NB4 (cell line): Measurements from ENCODE around the gene DAPK1.

Experiments used
- DNase-seq: peaks from one replicate; pipeline ENCODE4 v3.0.0; 2010; ENCODE audit warnings: low read depth
- H3K4me3 ChIP-seq: one replicate; pipeline ENCODE4 v1.5.1; 2011; ENCODE audit warnings: mild to moderate bottlenecking, low read depth, low read length, moderate library complexity
- MYC ChIP-seq: IDR thresholded peaks from 2 replicates; pipeline ENCODE4 v1.6.1; 2011; ENCODE audit warnings: low read depth, low read length
- POLR2A ChIP-seq: IDR thresholded peaks from 2 replicates; pipeline ENCODE4 v1.6.1; 2011; ENCODE audit warnings: mild to moderate bottlenecking; ENCODE audit not compliant: insufficient read length; ENCODE audit errors: extremely low read depth
- TF ChIP-seq, protein P1 (sequence below): IDR thresholded peaks from 2 replicates; pipeline ENCODE4 v1.6.1; 2011; ENCODE audit warnings: low read depth, low read length
- TF ChIP-seq, protein P2 (sequence below): IDR thresholded peaks from one replicate; pipeline ENCODE4 v1.5.1; 2012; ENCODE audit warnings: low read depth, low read length

DAPK1 gene

DNA sequence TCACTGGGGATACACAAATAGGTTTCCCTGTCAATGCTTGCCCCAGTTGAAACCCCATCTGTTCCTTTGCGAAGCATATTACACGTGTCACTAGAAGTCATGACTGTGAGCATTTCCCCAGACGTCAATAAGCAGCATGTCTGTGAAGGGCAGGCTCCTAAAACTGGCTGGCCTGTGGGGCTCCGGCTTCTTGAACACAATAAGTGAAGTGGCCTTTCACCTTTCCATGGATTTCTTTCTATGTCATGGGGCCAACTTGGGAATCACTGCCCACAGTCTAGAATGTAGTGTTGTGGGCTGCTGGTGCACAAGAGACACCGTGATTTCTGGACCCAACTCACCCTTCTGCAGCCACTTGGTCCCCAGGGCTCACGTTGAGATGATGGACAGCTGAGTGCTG, 167.8 kb downstream of the DAPK1 start:
- no peak overlapping the region for H3K4me3 ChIP-seq
- no peak for DNase-seq
- TF ChIP-seq, protein P1, sequence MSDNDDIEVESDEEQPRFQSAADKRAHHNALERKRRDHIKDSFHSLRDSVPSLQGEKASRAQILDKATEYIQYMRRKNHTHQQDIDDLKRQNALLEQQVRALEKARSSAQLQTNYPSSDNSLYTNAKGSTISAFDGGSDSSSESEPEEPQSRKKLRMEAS = no peak
- TF ChIP-seq POLR2A = no peak
- TF ChIP-seq, protein P2, sequence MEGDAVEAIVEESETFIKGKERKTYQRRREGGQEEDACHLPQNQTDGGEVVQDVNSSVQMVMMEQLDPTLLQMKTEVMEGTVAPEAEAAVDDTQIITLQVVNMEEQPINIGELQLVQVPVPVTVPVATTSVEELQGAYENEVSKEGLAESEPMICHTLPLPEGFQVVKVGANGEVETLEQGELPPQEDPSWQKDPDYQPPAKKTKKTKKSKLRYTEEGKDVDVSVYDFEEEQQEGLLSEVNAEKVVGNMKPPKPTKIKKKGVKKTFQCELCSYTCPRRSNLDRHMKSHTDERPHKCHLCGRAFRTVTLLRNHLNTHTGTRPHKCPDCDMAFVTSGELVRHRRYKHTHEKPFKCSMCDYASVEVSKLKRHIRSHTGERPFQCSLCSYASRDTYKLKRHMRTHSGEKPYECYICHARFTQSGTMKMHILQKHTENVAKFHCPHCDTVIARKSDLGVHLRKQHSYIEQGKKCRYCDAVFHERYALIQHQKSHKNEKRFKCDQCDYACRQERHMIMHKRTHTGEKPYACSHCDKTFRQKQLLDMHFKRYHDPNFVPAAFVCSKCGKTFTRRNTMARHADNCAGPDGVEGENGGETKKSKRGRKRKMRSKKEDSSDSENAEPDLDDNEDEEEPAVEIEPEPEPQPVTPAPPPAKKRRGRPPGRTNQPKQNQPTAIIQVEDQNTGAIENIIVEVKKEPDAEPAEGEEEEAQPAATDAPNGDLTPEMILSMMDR = no peak
- no peak for TF ChIP-seq MYC

DNA sequence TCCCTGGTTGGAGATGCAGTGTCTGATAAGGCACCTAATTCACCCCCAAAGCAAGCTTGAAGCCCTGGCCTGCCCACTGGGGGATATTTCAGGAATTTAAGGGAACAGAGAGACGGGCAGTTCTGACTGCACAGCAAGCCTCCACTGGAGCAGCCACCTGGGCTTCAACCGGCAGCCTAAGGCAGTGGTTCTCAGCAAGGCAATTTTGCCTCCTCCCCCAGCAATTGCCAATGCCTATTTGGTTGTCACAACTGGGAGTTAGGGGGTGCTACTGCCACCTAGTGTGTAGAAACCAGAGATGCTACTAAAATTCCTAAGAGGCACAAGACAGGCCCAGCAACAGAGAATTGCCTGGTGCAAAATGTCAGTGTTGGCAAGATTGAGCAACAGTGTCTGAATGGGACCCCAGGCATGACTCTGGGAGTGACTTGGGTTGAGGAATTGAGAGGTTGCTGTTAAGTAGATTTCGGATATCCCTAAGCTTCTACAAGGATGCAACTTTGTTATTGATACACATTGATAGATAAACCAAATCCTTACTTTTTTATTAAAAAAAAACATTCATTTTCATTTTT, 169.6 kb downstream of the DAPK1 start:
- TF ChIP-seq, protein P1 = no peak
- TF ChIP-seq MYC = no peak
- TF ChIP-seq, protein P2 = peak; percentile 32
- peak; percentile 57 for DNase-seq

DNA sequence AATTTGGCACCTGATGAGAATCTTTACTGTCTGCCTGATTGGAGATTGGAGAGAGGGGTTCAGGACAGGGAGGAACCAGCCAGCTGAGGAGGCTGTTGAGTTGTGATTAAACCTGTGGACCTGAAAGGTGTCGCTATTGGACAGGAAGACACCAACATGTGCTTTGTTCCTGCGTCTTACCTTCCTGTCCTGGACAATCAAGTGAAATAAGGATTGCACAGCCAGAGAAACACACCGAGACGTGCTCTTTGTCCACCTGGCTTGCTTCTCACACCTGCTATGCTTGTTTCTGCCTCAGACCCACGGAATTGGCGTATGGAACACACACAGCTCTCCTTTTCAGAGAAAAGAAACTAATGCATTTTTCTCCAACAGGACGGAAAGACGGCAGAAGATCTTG, 170.6 kb downstream of the DAPK1 start:
- no peak overlapping the region for H3K4me3 ChIP-seq
- TF ChIP-seq, protein P2 = no peak
- no peak for TF ChIP-seq MYC
- no peak for TF ChIP-seq POLR2A
- DNase-seq = no peak

More for the DNA sequence above, 169.6 kb downstream of the DAPK1 start:
- no peak overlapping the region for H3K4me3 ChIP-seq

DNA sequence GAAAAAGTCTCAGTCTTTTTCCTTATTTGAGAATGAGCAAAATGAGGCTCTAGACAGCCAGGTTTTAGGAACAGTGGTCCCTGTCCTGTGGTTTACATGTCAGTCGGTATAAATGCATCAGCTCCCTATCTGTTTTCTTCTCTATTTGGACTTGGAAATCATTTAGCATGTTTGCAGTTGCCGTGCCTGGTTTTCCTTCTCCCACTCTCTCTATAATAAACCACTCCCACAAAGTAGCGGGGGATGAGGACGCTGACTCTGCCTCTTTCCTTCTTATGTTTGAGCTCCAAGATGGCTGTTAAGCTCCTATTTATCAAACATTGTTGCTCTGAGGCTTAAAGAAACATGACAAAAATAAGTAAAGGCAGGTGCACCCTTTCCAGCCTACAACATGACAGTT, 171.1 kb downstream of the DAPK1 start:
- TF ChIP-seq MYC (no peak), POLR2A (no peak)
- TF ChIP-seq, protein P2 = no peak
- TF ChIP-seq, protein P1 = no peak
- no peak for DNase-seq
- H3K4me3 ChIP-seq = no peak overlapping the region

DNA sequence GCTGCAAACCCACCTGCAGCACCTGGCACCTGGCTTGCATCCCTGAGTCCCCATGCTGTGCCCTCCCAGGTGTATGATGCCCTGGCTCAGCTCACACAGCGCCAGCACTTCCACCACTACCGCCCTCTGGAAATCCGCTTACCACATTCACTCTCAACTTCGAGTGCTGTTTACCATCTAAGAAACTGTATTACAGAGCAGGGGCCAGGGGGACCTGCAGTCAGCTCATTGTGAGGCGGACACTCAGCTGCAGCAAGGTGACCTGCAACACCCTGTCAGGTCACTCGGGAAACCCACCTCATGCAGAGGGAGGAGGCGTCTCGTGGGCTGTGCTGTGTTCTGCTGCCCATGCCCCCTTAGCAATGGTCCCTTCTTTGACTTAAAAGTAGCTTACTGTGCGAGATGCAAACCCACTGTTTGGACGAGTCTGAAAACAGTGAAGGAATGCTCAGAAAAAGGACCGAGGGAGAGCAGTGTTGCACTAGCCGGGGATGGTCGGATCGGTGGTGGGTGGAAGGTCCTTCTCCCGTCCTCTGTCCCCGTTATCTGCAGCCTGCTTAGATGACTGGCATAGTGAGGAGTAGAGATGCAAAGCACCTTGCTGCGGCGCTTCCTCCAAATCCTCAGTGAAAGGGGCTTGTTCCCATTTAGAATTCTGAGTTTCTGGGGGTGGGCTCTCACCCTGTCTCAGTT, 173.1 kb downstream of the DAPK1 start:
- DNase-seq = no peak
- H3K4me3 ChIP-seq = no peak overlapping the region

More for the DNA sequence above, 173.1 kb downstream of the DAPK1 start:
- TF ChIP-seq, protein P1 = no peak
- no peak for TF ChIP-seq MYC
- TF ChIP-seq, protein P2 = no peak
- TF ChIP-seq POLR2A = no peak
